Mucosa of descending colon (tissue), 3 donors: ENCODE results near the gene PLA2G4D. TPM values are rescaled to one million over a fixed set of nuclear protein-coding genes. Genes with fewer than 3 reads are reported as not detected.
A peak's percentile ranks its signal among the peaks of the same experiment; 100 is the strongest.

Experiments
- ATAC-seq: fragments of 200-7000 bp; cut with Tn5 transposase; one replicate; pipeline ENCODE4 v1.9.1; 2020; ENCODE audit warnings: mild to moderate bottlenecking, moderate library complexity
- DNase-seq, 3 donors: peaks; one replicate each; pipeline ENCODE4 v3.0.0-alpha.2; 2020
- H3K36me3 ChIP-seq: fragments of 200-600 bp; one replicate; pipeline ENCODE4 v1.8.0; 2021; ENCODE audit warnings: low read depth, mild to moderate bottlenecking
- H3K4me1 ChIP-seq: fragments of 200-600 bp; one replicate; pipeline ENCODE4 v1.8.0; 2021; ENCODE audit warnings: low read depth, mild to moderate bottlenecking
- H3K4me3 ChIP-seq: fragments of 200-600 bp; one replicate; pipeline ENCODE4 v1.8.0; 2021; ENCODE audit warnings: mild to moderate bottlenecking
- H3K9me3 ChIP-seq: fragments of 200-600 bp; one replicate; pipeline ENCODE4 v1.8.0; 2021; ENCODE audit warnings: mild to moderate bottlenecking
- intact Hi-C, 2 donors: fragments of 100-400 bp; cut with DNase I in 1 of 2; cut with micrococcal nuclease in 1 of 2; formaldehyde crosslinking; loops; one replicate each; pipeline versions ENCODE4 v1.11.0 to v1.11.1; 2022; cut with DNase I, micrococcal nuclease
- total RNA-seq, 3 donors: library from RNA; stranded (reverse); fragmentation: NEBNext Ultra II Directional in 2 of 3; extraction: Animal tissue kit (Norgen Biotek cat#: 25700) in 2 of 3; gene quantifications; one replicate each; pipeline versions ENCODE4 v1.2.1 to v1.2.4, GENCODE V29; 2021 to 2023
- TF ChIP-seq, protein P1 (sequence below): fragments of 200-600 bp; IDR thresholded peaks from one replicate; pipeline ENCODE4 v1.8.0; 2022; ENCODE audit warnings: antibody characterized with exemption, mild to moderate bottlenecking
- donor health status: DM: no; HTN: no; CAD: no; lungs with moderate emphysema.
- donor health status: DM: no; HTN: no; CAD: no.
- donor health status: DM: no; HTN: yes; CAD: no.

PLA2G4D gene
- total RNA-seq, 3 donors from 2014 or later = 0.35 to 0.51 (median 0.49) TPM

DNA sequence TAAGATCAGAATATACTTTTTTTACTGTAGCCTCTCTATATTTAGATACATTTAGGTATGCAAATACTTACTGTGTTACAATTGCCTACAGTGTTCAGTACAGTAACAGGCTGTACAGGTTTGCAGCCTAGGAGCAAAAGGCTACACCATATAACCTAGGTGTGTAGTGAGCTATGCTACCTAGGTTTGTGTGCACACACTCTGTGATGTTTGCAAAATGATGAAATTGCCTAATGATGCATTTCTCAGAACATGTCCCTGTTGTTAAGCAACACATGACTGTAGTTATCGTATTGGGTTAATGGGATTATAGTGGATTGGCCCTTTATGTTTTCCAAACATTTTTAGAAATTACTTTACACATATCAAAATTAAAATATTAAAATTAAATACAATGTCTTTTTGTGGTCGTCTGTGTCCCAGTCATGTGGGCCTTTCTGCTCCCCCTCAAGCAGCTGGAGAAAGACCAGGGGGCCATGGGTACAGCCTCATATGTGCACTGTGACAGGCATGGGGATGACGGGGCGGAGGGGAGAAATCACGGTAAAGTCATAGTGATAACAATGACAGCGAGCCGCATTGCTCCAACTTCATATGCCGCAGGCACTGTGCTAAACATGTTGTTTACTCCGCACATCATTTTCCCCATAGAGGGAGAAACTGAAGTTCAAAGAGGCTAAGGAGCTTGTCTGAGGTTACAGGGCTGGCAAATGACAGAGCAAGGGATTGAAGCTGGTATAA is 46.1 kb downstream of the PLA2G4D start:
- intact Hi-C loops = no loop called here
- TF ChIP-seq, protein P1, sequence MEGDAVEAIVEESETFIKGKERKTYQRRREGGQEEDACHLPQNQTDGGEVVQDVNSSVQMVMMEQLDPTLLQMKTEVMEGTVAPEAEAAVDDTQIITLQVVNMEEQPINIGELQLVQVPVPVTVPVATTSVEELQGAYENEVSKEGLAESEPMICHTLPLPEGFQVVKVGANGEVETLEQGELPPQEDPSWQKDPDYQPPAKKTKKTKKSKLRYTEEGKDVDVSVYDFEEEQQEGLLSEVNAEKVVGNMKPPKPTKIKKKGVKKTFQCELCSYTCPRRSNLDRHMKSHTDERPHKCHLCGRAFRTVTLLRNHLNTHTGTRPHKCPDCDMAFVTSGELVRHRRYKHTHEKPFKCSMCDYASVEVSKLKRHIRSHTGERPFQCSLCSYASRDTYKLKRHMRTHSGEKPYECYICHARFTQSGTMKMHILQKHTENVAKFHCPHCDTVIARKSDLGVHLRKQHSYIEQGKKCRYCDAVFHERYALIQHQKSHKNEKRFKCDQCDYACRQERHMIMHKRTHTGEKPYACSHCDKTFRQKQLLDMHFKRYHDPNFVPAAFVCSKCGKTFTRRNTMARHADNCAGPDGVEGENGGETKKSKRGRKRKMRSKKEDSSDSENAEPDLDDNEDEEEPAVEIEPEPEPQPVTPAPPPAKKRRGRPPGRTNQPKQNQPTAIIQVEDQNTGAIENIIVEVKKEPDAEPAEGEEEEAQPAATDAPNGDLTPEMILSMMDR = no peak
- Histone ChIP-seq H3K4me3 (no peak overlapping the region), H3K4me1 (no peaks in the 10 kb centered on the region), H3K9me3 (no peaks in the 10 kb centered on the region), H3K36me3 (no peaks in the 10 kb centered on the region)
- ATAC-seq = no peak
- no peak for DNase-seq

DNA sequence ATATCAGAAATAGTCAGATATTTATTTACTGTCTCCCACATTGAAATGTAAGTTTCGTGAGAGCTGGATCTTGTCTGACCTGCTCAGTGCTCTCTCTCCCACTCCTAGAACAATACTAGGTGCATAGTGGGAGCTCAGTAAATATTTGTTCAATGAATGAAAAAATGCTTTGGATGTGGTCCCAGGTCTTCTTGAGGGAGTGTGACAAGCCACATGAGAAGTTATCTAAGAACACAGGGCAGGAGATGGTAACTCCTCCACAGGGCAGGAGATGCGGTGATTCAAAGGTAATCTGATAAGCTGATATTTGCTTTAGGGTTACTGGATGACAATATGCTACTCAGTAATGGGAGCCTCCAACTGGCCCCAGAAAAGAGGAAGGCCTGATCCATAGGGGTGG is 47.8 kb downstream of the PLA2G4D start:
- DNase-seq (no peak), ATAC-seq (peak; percentile 64)
- H3K4me1 ChIP-seq = no peaks in the 10 kb centered on the region
- intact Hi-C loops = no loop called here
- no peaks in the 10 kb centered on the region for H3K36me3 ChIP-seq
- TF ChIP-seq, protein P1 = no peak
- no peaks in the 10 kb centered on the region for H3K9me3 ChIP-seq
- H3K4me3 ChIP-seq = no peak overlapping the region

DNA sequence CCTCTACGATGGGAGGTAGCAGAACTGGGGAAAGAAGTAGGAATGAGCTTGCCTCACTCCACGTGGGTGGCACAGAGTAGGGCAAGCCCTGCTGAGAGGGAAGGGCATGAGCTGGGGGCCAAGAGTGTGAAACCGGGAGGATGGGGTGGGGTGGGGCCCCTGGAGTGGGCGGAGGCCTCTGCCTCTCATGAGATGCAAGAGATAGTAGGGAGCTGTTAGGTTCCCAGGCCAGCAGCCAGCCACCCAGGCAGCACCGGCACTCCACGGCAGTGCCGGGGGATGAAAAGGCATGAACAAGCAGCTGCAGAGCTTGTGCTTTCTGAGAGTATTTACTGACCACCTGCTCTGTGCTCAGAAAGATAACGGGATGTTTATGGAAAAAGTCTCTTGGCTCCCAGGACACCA is 49.1 kb downstream of the PLA2G4D start:
- no peak for DNase-seq
- Histone ChIP-seq H3K36me3 (no peaks in the 10 kb centered on the region), H3K4me3 (no peak overlapping the region), H3K9me3 (no peaks in the 10 kb centered on the region), H3K4me1 (no peaks in the 10 kb centered on the region)
- intact Hi-C loops = no loop called here
- TF ChIP-seq, protein P1 = no peak
- no peak for ATAC-seq

DNA sequence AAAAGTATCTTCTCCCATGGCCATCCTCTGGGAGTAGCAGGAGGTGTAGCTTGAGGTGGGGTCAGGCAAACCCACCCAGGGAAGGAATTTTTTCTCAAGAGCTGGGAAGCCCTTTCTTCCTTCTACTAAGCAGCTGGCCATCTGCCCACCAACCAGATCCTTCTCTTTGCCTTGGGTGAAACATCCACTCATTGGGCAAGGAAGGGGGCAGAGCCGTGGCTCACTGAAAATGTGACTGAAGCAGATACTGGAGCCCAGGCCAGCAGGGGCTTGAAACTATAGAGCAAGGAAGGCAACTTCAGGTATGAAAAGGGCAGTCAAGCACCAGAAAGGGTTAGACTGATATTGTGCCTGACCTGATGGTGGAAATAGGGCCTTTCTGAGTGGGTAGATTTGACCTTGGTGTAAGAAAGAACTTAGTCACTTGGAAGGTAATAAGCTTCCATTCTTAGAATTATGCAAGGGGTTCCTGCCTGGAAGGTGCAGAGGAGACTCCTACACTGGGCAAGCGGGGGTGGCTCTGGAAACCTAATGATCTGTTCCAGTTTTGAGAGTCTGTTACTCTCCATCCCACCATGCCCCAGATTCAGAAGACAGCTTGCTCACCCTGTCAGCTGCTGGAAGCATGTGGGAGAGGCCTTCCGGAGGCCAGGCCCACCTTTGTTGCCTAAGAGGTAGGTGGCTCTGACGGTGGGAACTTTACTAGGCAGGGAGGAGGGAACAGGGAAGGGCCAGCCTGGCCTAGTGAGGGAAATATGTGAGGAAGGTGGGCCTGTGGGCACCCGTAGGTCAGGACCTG is 51.6 kb downstream of the PLA2G4D start:
- peaks cover 2% of the 10 kb centered on the region for H3K4me1 ChIP-seq
- ATAC-seq (no peak), DNase-seq (no peak)
- H3K9me3 ChIP-seq = no peaks in the 10 kb centered on the region
- intact Hi-C loops = no loop called here
- H3K36me3 ChIP-seq = no peaks in the 10 kb centered on the region
- no peak overlapping the region for H3K4me3 ChIP-seq
- TF ChIP-seq, protein P1 = no peak

DNA sequence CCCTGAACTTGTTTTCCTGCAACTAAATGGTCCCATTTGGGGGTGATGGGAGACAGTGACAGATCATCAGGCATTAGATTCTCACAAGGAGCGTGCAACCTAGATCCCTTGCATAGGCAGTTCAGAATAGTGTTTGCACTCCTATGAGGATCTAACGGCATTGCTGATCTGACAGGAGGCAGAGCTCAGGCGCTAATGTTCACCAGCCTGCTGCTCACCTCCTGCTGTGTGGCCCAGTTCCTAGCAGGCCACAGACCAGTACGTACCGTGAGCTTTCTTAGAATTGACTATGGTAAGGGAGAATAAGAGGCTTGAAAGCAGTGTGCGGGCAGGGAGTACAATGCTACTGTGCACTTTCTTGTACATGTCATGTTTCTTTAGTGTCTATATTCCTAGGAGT is 56.0 kb downstream of the PLA2G4D start:
- H3K36me3 ChIP-seq = no peaks in the 10 kb centered on the region
- no peak overlapping the region for H3K4me3 ChIP-seq
- intact Hi-C loops = no loop called here
- TF ChIP-seq, protein P1 = no peak
- H3K9me3 ChIP-seq = no peaks in the 10 kb centered on the region
- DNase-seq = no peak
- no peak for ATAC-seq
- peaks cover 7% of the 10 kb centered on the region for H3K4me1 ChIP-seq
